HFFc6 (cell line): ENCODE measurements around the gene NEFH. TPM values are rescaled to one million over a fixed set of nuclear protein-coding genes. Genes with fewer than 3 reads are reported as not detected.

ENCODE experiments used
- DNase-seq: peaks from one replicate; pipeline ENCODE4 v3.0.0-alpha.2; 2018
- H3K27ac Mint-ChIP-seq: 2 replicates; pipeline ENCODE4 v1.8.0; 2020; ENCODE audit warnings: mild to moderate bottlenecking, mixed read lengths
- H3K27me3 Mint-ChIP-seq: 2 replicates; pipeline ENCODE4 v1.8.0; 2021; ENCODE audit warnings: mild to moderate bottlenecking, moderate library complexity, mixed read lengths; ENCODE audit not compliant: insufficient read depth
- H3K36me3 Mint-ChIP-seq: 2 replicates; pipeline ENCODE4 v1.8.0; 2021; ENCODE audit warnings: low read depth, mixed read lengths
- H3K4me1 Mint-ChIP-seq: 2 replicates; pipeline ENCODE4 v1.8.0; 2020; ENCODE audit warnings: low read depth, mixed read lengths
- H3K4me3 Mint-ChIP-seq: 2 replicates; pipeline ENCODE4 v1.8.0; 2020; ENCODE audit warnings: mild to moderate bottlenecking, moderate library complexity, mixed read lengths
- H3K9me3 Mint-ChIP-seq: 2 replicates; pipeline ENCODE4 v1.8.0; 2020; ENCODE audit warnings: mild to moderate bottlenecking, mixed read lengths
- total RNA-seq, 6 experiments: library from RNA; stranded (reverse); fragmentation: NEBNext Ultra II Directional; extraction: Animal tissue kit (Norgen Biotek cat#: 25700); gene quantifications; 2 replicates in 1 of 6; 3 replicates in 5 of 6; pipeline ENCODE4 v1.2.3, GENCODE V29; 2021
- TF ChIP-seq, protein P1 (sequence below): fragments of 200-600 bp; sonication (generic); IDR thresholded peaks from 2 replicates; pipeline ENCODE4 v1.5.0; 2021; ENCODE audit warnings: antibody characterized with exemption, mild to moderate bottlenecking

NEFH gene
- total RNA-seq, 6 experiments from 2014 or later, result not detected

DNA sequence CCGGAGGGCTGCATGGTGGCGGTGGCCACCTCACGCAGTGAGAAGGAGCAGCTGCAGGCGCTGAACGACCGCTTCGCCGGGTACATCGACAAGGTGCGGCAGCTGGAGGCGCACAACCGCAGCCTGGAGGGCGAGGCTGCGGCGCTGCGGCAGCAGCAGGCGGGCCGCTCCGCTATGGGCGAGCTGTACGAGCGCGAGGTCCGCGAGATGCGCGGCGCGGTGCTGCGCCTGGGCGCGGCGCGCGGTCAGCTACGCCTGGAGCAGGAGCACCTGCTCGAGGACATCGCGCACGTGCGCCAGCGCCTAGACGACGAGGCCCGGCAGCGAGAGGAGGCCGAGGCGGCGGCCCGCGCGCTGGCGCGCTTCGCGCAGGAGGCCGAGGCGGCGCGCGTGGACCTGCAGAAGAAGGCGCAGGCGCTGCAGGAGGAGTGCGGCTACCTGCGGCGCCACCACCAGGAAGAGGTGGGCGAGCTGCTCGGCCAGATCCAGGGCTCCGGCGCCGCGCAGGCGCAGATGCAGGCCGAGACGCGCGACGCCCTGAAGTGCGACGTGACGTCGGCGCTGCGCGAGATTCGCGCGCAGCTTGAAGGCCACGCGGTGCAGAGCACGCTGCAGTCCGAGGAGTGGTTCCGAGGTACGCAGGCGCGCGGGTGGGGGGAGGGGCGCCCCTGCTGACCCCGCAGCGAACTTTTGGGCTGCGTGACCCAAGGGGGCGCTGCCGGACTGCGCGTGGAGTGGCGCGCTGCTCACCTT, 670 bp downstream of the NEFH start:
- TF ChIP-seq, protein P1, sequence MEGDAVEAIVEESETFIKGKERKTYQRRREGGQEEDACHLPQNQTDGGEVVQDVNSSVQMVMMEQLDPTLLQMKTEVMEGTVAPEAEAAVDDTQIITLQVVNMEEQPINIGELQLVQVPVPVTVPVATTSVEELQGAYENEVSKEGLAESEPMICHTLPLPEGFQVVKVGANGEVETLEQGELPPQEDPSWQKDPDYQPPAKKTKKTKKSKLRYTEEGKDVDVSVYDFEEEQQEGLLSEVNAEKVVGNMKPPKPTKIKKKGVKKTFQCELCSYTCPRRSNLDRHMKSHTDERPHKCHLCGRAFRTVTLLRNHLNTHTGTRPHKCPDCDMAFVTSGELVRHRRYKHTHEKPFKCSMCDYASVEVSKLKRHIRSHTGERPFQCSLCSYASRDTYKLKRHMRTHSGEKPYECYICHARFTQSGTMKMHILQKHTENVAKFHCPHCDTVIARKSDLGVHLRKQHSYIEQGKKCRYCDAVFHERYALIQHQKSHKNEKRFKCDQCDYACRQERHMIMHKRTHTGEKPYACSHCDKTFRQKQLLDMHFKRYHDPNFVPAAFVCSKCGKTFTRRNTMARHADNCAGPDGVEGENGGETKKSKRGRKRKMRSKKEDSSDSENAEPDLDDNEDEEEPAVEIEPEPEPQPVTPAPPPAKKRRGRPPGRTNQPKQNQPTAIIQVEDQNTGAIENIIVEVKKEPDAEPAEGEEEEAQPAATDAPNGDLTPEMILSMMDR, result no peak
- H3K27ac Mint-ChIP-seq, result no peak overlapping the region
- peaks cover 9% of the 10 kb centered on the region; the same call in 1 of the 2 replicates for H3K9me3 Mint-ChIP-seq
- H3K4me3 Mint-ChIP-seq, result no peak overlapping the region
- no peaks in the 10 kb centered on the region for H3K36me3 Mint-ChIP-seq
- H3K27me3 Mint-ChIP-seq, result peaks cover 33% of the 10 kb centered on the region
- no peak for DNase-seq
- H3K4me1 Mint-ChIP-seq, result peaks cover 11% of the 10 kb centered on the region

DNA sequence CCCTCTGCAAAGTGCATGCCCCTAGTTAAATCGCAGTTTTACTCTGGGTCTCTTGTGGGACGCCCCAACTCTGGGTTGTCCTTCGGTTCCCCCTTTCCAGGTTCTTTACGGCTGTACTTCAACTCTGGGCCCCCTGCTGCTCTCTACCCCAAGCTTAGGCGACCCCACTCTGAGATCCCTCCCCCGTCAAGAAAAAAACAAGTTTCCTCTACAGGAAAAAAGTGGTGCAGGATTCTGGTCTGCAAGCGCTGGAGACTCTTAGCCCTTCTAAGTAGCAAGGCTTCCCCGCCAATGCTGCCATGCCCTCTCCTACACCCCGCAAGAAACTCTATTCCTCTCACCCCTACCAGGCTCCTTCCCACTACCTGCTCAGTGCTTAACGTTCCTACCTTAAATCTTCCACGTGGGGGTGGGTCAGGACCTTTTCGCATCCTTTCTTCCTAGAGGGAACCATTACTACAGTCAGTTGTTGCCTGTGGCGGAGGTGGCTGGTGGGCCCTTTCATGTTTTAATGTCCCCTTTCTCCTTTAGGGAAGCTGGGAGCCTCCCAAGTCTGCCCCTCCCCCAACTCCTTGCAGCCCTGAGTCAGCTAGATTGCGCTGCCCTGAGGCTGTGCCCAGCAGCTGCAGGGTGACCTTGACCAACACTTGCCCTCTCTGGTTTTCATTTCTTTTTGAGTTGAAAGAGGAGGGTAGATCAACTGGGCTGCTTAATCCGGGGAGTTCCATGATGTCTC, 1.4 kb downstream of the NEFH start:
- Mint-ChIP-seq H3K36me3 (no peaks in the 10 kb centered on the region), H3K4me3 (no peak overlapping the region), H3K27me3 (peaks cover 33% of the 10 kb centered on the region), H3K9me3 (peaks cover 9% of the 10 kb centered on the region; the same call in 1 of the 2 replicates), H3K27ac (no peak overlapping the region), H3K4me1 (peaks cover 11% of the 10 kb centered on the region)
- TF ChIP-seq, protein P1, result no peak
- no peak for DNase-seq

DNA sequence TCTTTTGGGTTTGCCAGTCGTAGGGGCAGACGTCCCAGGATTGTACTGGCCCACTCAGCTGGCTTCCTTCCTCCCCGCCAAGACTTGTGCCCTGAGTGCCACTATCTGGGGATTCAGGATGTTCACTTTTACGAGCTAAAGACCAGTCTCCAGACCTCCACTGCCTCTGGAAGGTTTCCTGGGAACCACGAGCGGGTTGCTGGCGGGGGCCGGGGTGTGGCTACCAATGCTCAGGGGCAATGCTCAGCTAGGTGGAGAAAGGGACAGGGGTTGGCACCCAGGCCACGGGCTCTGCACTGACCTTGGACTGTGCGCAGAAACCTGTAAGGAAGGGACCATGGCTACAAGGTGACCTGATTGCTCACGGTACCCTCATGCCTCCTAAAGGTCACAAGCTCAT, 2.2 kb downstream of the NEFH start:
- Mint-ChIP-seq H3K27me3 (peaks cover 29% of the 10 kb centered on the region), H3K36me3 (no peaks in the 10 kb centered on the region), H3K4me1 (peaks cover 11% of the 10 kb centered on the region), H3K9me3 (peaks cover 9% of the 10 kb centered on the region; the same call in 1 of the 2 replicates), H3K4me3 (no peak overlapping the region), H3K27ac (no peak overlapping the region)
- no peak for DNase-seq
- TF ChIP-seq, protein P1, result no peak

DNA sequence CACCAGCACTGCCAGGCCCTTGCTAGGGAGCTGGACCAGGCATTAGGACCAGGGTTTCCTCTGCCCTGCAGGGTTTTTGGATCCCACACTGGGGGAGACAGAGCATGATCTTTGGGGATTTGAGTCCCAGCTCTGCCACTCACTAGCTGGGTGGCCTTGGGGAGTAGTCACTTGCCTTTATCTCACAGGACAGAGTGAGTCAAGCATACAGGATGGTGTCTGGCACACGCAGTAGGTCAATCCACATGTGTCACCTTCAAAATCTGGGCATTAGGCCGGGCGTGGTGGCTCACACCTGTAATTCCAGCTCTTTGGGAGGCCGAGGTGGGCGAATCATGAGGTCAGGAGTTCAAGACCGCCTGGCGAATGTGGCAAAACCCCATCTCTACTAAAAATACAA, 2.7 kb downstream of the NEFH start:
- H3K27me3 Mint-ChIP-seq, result peaks cover 28% of the 10 kb centered on the region
- no peak for DNase-seq
- no peak overlapping the region for H3K4me3 Mint-ChIP-seq
- TF ChIP-seq, protein P1, result no peak
- peaks cover 11% of the 10 kb centered on the region for H3K4me1 Mint-ChIP-seq
- H3K36me3 Mint-ChIP-seq, result no peaks in the 10 kb centered on the region
- H3K9me3 Mint-ChIP-seq, result peaks cover 9% of the 10 kb centered on the region; the same call in 1 of the 2 replicates
- no peak overlapping the region for H3K27ac Mint-ChIP-seq

DNA sequence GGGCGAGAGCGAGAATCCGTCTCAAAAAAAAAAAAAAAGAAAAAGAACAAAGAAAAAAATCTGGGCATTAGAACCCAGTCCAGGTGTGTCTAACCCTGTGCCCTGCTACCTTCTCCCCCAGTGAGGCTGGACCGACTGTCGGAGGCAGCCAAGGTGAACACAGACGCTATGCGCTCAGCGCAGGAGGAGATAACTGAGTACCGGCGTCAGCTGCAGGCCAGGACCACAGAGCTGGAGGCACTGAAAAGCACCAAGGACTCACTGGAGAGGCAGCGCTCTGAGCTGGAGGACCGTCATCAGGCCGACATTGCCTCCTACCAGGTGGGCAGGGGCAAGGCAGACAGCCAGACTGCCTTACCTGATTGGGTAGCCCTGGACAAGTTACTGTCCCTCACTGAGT, 3.2 kb downstream of the NEFH start:
- TF ChIP-seq, protein P1, result no peak
- H3K36me3 Mint-ChIP-seq, result no peaks in the 10 kb centered on the region

More for the DNA sequence above, 3.2 kb downstream of the NEFH start:
- H3K9me3 Mint-ChIP-seq, result peaks cover 9% of the 10 kb centered on the region; the same call in 1 of the 2 replicates
- H3K27me3 Mint-ChIP-seq, result peaks cover 25% of the 10 kb centered on the region
- H3K4me1 Mint-ChIP-seq, result peaks cover 11% of the 10 kb centered on the region
- no peak overlapping the region for H3K27ac Mint-ChIP-seq
- H3K4me3 Mint-ChIP-seq, result no peak overlapping the region
- DNase-seq, result no peak
